HEK293 (cell line): ENCODE measurements around the gene FAM131B.
"Not testable (repeated sequence)": the region's sequence is repeated elsewhere in the genome, so short reads cannot be mapped to it uniquely, and the experiment has no call there.

Experiments
- CTCF ChIA-PET: fragments of 350-600 bp; formaldehyde crosslinking; extraction: SDS; loops from one replicate; lab custom pipeline; 2021; ENCODE audit warnings: antibody characterized with exemption; lab: Yijun Ruan, JAX
- POLR2A ChIA-PET: fragments of 300-600 bp; formaldehyde crosslinking; extraction: SDS; loops from one replicate; lab custom pipeline; 2020; ENCODE audit warnings: antibody characterized with exemption, inconsistent platforms; lab: Yijun Ruan, JAX
- H3K27ac ChIP-seq: fragments of 200-500 bp; sonication (Bioruptor generic); 2 replicates; pipeline ENCODE4 v1.5.1; 2014; ENCODE audit warnings: low read depth, low read length, control low read depth, inconsistent platforms; ENCODE audit errors: extremely low read depth
- H3K36me3 ChIP-seq, 2 experiments: fragments of 200-500 bp in 1 of 2; sonication (Bioruptor generic) in 1 of 2; 1 replicate in 1 of 2; 2 replicates in 1 of 2; pipeline ENCODE4 v1.5.1; 2014 to 2017; ENCODE audit warnings: inconsistent platforms in 2 of 2, low read length in 2 of 2; ENCODE audit not compliant: control insufficient read depth in 2 of 2, insufficient read depth in 1 of 2
- H3K4me1 ChIP-seq: fragments of 200-500 bp; sonication (Bioruptor generic); 2 replicates; pipeline ENCODE4 v1.5.1; 2014; ENCODE audit warnings: mild to moderate bottlenecking, low read length, inconsistent platforms; ENCODE audit not compliant: control insufficient read depth, insufficient read depth
- H3K4me3 ChIP-seq: 2 replicates; pipeline ENCODE4 v1.5.1; 2011; ENCODE audit warnings: low read depth, mild to moderate bottlenecking, control low read depth, low read length, moderate library complexity
- H3K9me3 ChIP-seq: fragments of 200-500 bp; sonication (Bioruptor generic); 2 replicates; pipeline ENCODE4 v1.5.1; 2014; ENCODE audit warnings: low read depth, low read length, inconsistent platforms; ENCODE audit not compliant: control insufficient read depth, insufficient read depth
- BCL11B ChIP-seq: fragments of 450-650 bp; formaldehyde crosslinking; IDR thresholded peaks from 2 replicates; pipeline ENCODE4 v1.5.1; 2016; ENCODE audit warnings: low read depth, missing biosample characterization, missing genetic modification characterization
- EGR2 ChIP-seq: fragments of 450-650 bp; formaldehyde crosslinking; IDR thresholded peaks from 2 replicates; pipeline ENCODE4 v1.5.1; 2016; ENCODE audit warnings: low read depth, missing biosample characterization, missing genetic modification characterization
- ELK4 ChIP-seq: IDR thresholded peaks from 2 replicates; pipeline ENCODE4 v1.6.1; 2011; ENCODE audit warnings: mild to moderate bottlenecking, low read depth, low read length, borderline replicate concordance
- GLI4 ChIP-seq: fragments of 450-650 bp; formaldehyde crosslinking; IDR thresholded peaks from 2 replicates; pipeline ENCODE4 v1.5.1; 2016; ENCODE audit warnings: missing biosample characterization, missing genetic modification characterization
- MZF1 ChIP-seq: fragments of 450-650 bp; formaldehyde crosslinking; IDR thresholded peaks from 2 replicates; pipeline ENCODE4 v1.5.1; 2017; ENCODE audit warnings: missing biosample characterization, missing genetic modification characterization, borderline replicate concordance
- ZBTB20 ChIP-seq: fragments of 450-650 bp; formaldehyde crosslinking; IDR thresholded peaks from 2 replicates; pipeline ENCODE4 v1.5.1; 2016; ENCODE audit warnings: missing biosample characterization, missing genetic modification characterization
- ZBTB6 ChIP-seq: fragments of 450-650 bp; formaldehyde crosslinking; IDR thresholded peaks from 2 replicates; pipeline ENCODE4 v1.5.1; 2017; ENCODE audit warnings: missing biosample characterization, missing genetic modification characterization
- ZFHX2 ChIP-seq: fragments of 450-650 bp; formaldehyde crosslinking; conservative IDR thresholded peaks from 2 replicates; pipeline ENCODE4 v1.5.1; 2016; ENCODE audit warnings: missing biosample characterization, missing genetic modification characterization
- ZFP37 ChIP-seq: fragments of 450-650 bp; formaldehyde crosslinking; IDR thresholded peaks from 2 replicates; pipeline ENCODE4 v1.5.1; 2016; ENCODE audit warnings: missing biosample characterization, missing genetic modification characterization
- ZNF18 ChIP-seq: fragments of 450-650 bp; formaldehyde crosslinking; IDR thresholded peaks from 2 replicates; pipeline ENCODE4 v1.5.1; 2016; ENCODE audit warnings: missing biosample characterization, missing genetic modification characterization
- ZNF223 ChIP-seq: fragments of 450-650 bp; formaldehyde crosslinking; IDR thresholded peaks from 2 replicates; pipeline ENCODE4 v1.5.1; 2016; ENCODE audit warnings: missing biosample characterization, missing genetic modification characterization
- ZNF341 ChIP-seq: fragments of 450-650 bp; formaldehyde crosslinking; IDR thresholded peaks from 2 replicates; pipeline ENCODE4; 2016; ENCODE audit warnings: low read depth, missing biosample characterization, missing genetic modification characterization
- ZNF510 ChIP-seq: fragments of 450-650 bp; formaldehyde crosslinking; IDR thresholded peaks from 2 replicates; pipeline ENCODE4 v1.5.1; 2018; ENCODE audit warnings: mild to moderate bottlenecking, missing genetic modification characterization, missing biosample characterization; ENCODE audit not compliant: insufficient replicate concordance
- ZNF514 ChIP-seq: fragments of 450-650 bp; formaldehyde crosslinking; IDR thresholded peaks from 2 replicates; pipeline ENCODE4 v1.5.1; 2016; ENCODE audit warnings: missing biosample characterization, missing genetic modification characterization
- ZNF571 ChIP-seq: fragments of 450-650 bp; formaldehyde crosslinking; IDR thresholded peaks from 2 replicates; pipeline ENCODE4 v1.5.0; 2017; ENCODE audit warnings: missing biosample characterization, missing genetic modification characterization
- ZNF600 ChIP-seq: fragments of 450-650 bp; formaldehyde crosslinking; IDR thresholded peaks from 2 replicates; pipeline ENCODE4 v1.5.1; 2016; ENCODE audit warnings: missing biosample characterization, missing genetic modification characterization
- TF ChIP-seq, protein P1 (sequence below): fragments of 450-650 bp; formaldehyde crosslinking; IDR thresholded peaks from 2 replicates; pipeline ENCODE4 v1.5.1; 2017; ENCODE audit warnings: missing biosample characterization, missing genetic modification characterization

Gene FAM131B

DNA sequence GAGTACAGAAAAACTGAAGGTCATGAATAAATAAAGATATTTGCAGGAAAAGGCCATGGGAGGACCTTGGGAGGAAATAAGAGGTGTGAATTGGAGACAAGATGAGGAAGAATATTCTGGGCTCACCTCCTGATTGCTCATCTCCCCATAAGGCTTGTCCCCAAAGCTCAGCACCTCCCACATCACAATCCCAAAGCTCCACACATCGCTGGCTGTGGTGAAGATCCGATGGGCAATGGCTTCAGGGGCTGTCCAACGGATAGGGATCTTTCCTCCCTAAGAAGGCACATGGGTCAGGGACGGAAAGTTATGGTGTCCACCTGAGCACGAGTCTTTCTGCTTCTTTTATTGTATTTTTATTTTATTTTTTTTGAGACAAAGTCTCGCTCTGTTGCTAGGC lies 31.6 kb upstream of the FAM131B start:
- TF ChIP-seq MZF1 (peak; percentile 75; the same call in 1 of the 2 replicates), ZBTB20 (no peak)
- Histone ChIP-seq H3K36me3 (peaks cover 0 to 35% of the 10 kb centered on the region in 2 experiments; a peak in 1 of 3 replicates), H3K4me1 (no peaks in the 10 kb centered on the region), H3K27ac (no peak overlapping the region), H3K4me3 (no peak overlapping the region), H3K9me3 (no peaks in the 10 kb centered on the region)
- CTCF ChIA-PET, result interaction anchor here (0.6 to 2.2 kb wide), 4 partner anchors 10 to 69 kb away, joined by 3 to 7 read pairs (median 5); no protein-coding TSS in a partner anchor
- POLR2A ChIA-PET, result interaction anchor here (1.6 to 2.4 kb wide), 3 partner anchors 10 to 13 kb away, joined by 6 to 10 read pairs (median 7); no protein-coding TSS in a partner anchor

- Histone ChIP-seq H3K9me3 (no peaks in the 10 kb centered on the region), H3K27ac (no peak overlapping the region), H3K4me3 (no peak overlapping the region)
- POLR2A ChIA-PET, result interaction anchor here (1.5 to 2.4 kb wide), 4 partner anchors 9 to 126 kb away, joined by 3 to 10 read pairs (median 6); no protein-coding TSS in a partner anchor
- CTCF ChIA-PET, result interaction anchor here (0.6 to 2.2 kb wide), 4 partner anchors 10 to 69 kb away, joined by 3 to 7 read pairs (median 5); no protein-coding TSS in a partner anchor
- TF ChIP-seq EGR2 (tag by site-specific recombination) (peak; percentile 68), ZNF18 (tag by site-specific recombination) (no peak), ZFHX2 (tag by site-specific recombination) (0 out of 2 replicates have a peak, but pooled peaks have one; percentile 29), ZFP37 (no peak), ZNF223 (tag by site-specific recombination) (no peak), ZBTB6 (tag by site-specific recombination) (no peak), ZNF514 (no peak), ZNF600 (tag by site-specific recombination) (peak; percentile 48; the same call in 1 of the 2 replicates), ZNF341 (tag by site-specific recombination) (no peak)
- TF ChIP-seq, protein P1, sequence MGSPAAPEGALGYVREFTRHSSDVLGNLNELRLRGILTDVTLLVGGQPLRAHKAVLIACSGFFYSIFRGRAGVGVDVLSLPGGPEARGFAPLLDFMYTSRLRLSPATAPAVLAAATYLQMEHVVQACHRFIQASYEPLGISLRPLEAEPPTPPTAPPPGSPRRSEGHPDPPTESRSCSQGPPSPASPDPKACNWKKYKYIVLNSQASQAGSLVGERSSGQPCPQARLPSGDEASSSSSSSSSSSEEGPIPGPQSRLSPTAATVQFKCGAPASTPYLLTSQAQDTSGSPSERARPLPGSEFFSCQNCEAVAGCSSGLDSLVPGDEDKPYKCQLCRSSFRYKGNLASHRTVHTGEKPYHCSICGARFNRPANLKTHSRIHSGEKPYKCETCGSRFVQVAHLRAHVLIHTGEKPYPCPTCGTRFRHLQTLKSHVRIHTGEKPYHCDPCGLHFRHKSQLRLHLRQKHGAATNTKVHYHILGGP (tag by site-specific recombination), result no peak
- TF ChIP-seq, all 188 proteins: peak for 3
- peaks cover 0 to 41% of the 10 kb centered on the region in 2 experiments; a peak in 1 of 3 replicates for H3K36me3 ChIP-seq
- no peaks in the 10 kb centered on the region for H3K4me1 ChIP-seq
Observed at GRCh38 chr7:143393267-143394041, 30.9 kb upstream of the FAM131B start.

DNA sequence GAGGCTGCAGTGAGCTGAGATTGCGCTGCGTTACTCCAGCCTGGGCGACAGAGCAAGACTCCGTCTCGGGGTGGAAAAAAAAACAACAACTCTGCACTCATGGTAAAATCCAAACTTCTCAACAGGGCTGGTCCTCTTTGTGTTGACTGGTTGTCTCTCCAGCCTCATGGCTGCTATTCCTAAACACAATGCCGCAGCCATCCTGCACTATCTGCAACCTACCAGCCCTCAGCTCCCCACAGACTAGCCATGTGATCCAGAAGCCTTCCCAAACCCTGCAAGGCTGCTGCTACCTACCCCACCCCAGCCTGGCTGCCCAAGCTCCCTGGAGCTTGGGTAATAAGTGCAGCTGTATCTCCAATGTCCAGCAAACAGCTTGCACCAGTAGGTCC lies 30.4 kb upstream of the FAM131B start:
- POLR2A ChIA-PET, result interaction anchor here (0.7 to 2.4 kb wide), 6 partner anchors 8 to 127 kb away, joined by 3 to 10 read pairs (median 6); no protein-coding TSS in a partner anchor
- H3K27ac ChIP-seq, result no peak overlapping the region
- no peaks in the 10 kb centered on the region for H3K9me3 ChIP-seq
- H3K4me1 ChIP-seq, result no peaks in the 10 kb centered on the region
- CTCF ChIA-PET, result interaction anchor here (1.6 to 2.2 kb wide), 3 partner anchors 9 to 23 kb away, joined by 3 to 7 read pairs (median 6); no protein-coding TSS in a partner anchor
- TF ChIP-seq BCL11B (tag by site-specific recombination), result no peak
- no peak for TF ChIP-seq ZNF510
- no peak for TF ChIP-seq GLI4
- TF ChIP-seq ELK4, result no peak
- peak; percentile 74; the same call in 1 of the 2 replicates for TF ChIP-seq ZNF600 (tag by site-specific recombination)
- no peak for TF ChIP-seq ZNF571
- H3K4me3 ChIP-seq, result no peak overlapping the region
- H3K36me3 ChIP-seq, result peaks cover 0 to 47% of the 10 kb centered on the region in 2 experiments; a peak in 1 of 3 replicates

GRCh38 chr7:143392427-143392826 lies 29.9 kb upstream of the FAM131B start:
- not testable (repeated sequence) for H3K27ac ChIP-seq, H3K4me3 ChIP-seq, H3K9me3 ChIP-seq, H3K4me1 ChIP-seq
- ChIA-PET CTCF (interaction anchor here (0.5 to 2.2 kb wide), 4 partner anchors 9 to 88 kb away, joined by 3 to 7 read pairs (median 4); no protein-coding TSS in a partner anchor), POLR2A (interaction anchor here (0.7 to 2.4 kb wide), 7 partner anchors 8 to 127 kb away, joined by 3 to 10 read pairs (median 6); no protein-coding TSS in a partner anchor)
- H3K36me3 ChIP-seq, result peaks cover 0 to 51% of the 10 kb centered on the region in 2 experiments; a peak in 1 of 3 replicates
